ENCODE data around the gene ALOX15B. TPM values are rescaled to one million over a fixed set of nuclear protein-coding genes. Genes with fewer than 3 reads are reported as not detected.

Gene ALOX15B
- total RNA-seq, 2 experiments from 2014 or later, result 0.08 TPM; not detected in 1

DNA sequence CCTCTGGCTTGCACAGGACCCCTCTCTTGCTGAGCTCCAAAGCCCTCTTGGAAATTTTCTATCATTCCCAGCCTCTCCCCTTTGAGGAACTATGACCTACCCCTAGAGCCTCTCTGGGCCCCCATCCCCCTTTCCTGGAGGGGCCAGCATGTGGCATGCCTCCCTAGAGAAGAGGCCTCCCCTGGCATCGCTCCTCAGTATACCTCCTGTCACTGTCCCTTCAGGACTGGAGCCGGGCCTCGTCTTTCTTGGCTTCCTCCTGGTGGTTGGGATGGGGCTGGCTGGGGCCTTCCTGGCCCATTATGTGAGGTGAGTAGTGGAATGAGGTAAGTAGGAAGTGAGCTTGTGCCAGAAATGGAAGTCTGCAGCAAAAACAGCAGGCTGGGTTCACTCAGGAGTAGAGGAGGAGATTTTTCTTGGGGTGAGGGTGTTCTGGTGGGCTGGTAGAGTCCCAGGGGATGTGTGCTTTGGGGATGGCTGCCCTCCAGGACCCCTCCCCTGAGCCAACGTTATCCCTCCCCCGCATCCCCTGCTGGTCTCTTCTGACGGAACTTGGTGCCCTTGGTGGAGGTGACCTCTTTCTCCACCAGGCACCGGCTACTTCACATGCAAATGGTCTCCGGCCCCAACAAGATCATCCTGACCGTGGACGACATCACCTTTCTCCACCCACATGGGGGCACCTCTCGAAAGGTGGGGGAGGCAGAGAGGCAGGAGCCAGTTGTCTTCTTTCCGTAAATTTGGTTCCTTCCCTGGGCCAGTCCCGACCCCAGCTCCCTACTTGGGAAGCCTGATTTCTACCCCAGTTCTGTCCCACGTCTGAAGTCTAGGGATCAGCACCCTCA is 31.8 kb upstream of the ALOX15B start:
- H3K27me3 Mint-ChIP-seq, result peaks cover 29% of the 10 kb centered on the region
- no peaks in the 10 kb centered on the region for H3K9me3 Mint-ChIP-seq
- no peak overlapping the region for H3K4me3 Mint-ChIP-seq
- peaks cover 3% of the 10 kb centered on the region for H3K4me1 Mint-ChIP-seq
- H3K36me3 Mint-ChIP-seq, result no peaks in the 10 kb centered on the region
- H3K27ac Mint-ChIP-seq, result no peak overlapping the region
- no peak for DNase-seq

DNA sequence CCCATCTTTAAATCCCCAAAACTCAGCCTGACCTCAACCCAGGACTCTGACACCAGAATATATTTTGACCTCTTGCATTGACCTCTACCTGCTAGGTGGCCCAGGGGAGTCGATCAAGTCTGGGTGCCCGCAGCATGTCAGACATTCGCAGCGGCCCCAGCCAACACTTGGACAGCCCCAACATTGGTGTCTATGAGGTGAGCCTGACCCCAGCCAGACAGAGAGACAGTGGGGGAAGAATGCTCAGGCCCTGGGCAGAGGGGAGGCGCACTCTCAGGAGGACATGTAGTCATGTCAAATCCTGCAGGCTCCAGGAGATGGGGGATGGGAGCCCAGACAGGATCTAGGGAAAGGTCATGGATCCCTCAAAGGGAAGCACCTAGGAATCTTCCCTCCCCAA is 31.0 kb upstream of the ALOX15B start:
- H3K4me1 Mint-ChIP-seq, result no peaks in the 10 kb centered on the region

DNA sequence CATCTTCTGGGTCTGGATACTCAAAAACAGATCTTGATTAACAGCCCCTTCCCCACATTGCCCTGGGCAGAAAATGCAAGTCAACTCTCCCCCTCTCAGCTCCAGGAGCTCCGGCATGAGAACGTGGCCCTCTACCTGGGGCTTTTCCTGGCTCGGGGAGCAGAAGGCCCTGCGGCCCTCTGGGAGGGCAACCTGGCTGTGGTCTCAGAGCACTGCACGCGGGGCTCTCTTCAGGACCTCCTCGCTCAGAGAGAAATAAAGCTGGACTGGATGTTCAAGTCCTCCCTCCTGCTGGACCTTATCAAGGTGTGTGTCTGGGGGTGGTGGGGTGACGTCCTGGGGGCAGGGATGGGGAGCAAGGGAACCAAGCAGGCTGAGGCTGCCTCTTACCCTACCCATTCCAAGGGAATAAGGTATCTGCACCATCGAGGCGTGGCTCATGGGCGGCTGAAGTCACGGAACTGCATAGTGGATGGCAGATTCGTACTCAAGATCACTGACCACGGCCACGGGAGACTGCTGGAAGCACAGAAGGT is 26.7 kb upstream of the ALOX15B start:
- peaks cover 4% of the 10 kb centered on the region for H3K4me1 Mint-ChIP-seq
- H3K27ac Mint-ChIP-seq, result no peak overlapping the region
- no peak overlapping the region for H3K4me3 Mint-ChIP-seq
- H3K9me3 Mint-ChIP-seq, result no peaks in the 10 kb centered on the region
- no peaks in the 10 kb centered on the region for H3K36me3 Mint-ChIP-seq
- peaks cover 19% of the 10 kb centered on the region for H3K27me3 Mint-ChIP-seq
- no peak for DNase-seq

More for the DNA sequence above, 31.0 kb upstream of the ALOX15B start:
- Mint-ChIP-seq H3K27me3 (peaks cover 24% of the 10 kb centered on the region), H3K4me3 (no peak overlapping the region), H3K27ac (no peak overlapping the region), H3K9me3 (no peaks in the 10 kb centered on the region), H3K36me3 (no peaks in the 10 kb centered on the region)
- DNase-seq, result no peak

DNA sequence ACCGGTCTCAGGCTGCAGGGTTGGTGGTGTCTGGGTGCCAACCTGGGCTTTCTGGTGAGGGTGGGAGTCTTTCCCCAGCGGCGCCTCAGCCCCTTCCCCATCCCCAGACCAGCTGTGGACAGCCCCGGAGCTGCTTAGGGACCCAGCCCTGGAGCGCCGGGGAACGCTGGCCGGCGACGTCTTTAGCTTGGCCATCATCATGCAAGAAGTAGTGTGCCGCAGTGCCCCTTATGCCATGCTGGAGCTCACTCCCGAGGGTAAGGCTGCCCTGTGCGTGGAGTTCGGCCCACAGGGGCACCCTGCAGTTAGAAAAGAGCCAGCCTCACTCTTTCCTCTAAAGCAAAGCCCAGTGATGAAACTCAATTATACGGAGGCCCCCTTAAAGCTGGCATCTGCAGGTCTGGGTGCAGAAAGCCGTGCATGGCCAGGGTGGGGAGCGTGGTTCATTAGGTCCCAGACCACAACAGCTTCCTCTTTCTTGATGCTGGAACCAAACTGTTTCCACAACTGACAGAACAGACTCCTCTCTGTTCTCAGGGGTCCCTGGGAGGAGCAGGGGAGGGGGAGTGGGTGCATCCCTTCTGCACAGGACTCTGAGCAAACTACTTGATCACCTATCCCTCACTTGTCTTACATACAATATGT is 25.7 kb upstream of the ALOX15B start:
- Mint-ChIP-seq H3K9me3 (no peaks in the 10 kb centered on the region), H3K27me3 (peaks cover 27% of the 10 kb centered on the region), H3K36me3 (no peaks in the 10 kb centered on the region), H3K27ac (no peak overlapping the region), H3K4me3 (no peak overlapping the region), H3K4me1 (peaks cover 4% of the 10 kb centered on the region)
- no peak for DNase-seq

DNA sequence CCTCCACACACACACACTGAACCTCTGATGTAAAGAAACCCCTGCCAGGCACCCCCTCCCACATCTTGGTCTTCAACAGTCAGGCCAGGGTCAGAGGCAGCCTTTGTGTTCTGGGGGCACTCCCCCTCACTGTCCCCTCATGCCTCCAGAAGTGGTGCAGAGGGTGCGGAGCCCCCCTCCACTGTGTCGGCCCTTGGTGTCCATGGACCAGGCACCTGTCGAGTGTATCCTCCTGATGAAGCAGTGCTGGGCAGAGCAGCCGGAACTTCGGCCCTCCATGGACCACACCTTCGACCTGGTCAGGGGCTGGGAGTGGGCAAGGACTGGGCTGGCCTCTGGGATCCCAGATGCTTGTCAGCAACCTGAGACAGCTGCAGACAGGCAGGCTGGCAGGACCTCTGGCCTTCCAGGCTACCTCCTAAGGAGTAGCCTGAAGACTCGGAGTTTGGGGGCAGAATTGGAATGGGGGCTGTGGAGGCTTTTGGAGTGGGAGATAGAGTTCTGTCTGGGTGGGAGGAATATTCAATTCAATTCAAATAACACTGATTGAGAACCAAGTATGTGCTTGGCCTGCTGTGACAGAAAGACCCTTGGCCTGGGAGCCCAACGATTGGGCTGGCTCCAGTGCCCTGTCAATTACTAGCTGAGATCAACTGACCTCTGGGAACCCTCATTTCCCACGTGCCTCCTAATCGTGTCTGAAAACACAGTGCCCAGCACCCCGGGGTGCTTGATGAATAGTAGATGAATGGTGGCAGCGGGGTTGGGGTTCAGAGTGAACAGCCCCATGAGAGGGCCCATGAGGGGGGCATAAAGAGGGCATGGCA is 24.9 kb upstream of the ALOX15B start:
- Mint-ChIP-seq H3K4me3 (no peak overlapping the region), H3K27me3 (peaks cover 32% of the 10 kb centered on the region), H3K9me3 (no peaks in the 10 kb centered on the region), H3K4me1 (peaks cover 4% of the 10 kb centered on the region), H3K36me3 (no peaks in the 10 kb centered on the region), H3K27ac (no peak overlapping the region)
- no peak for DNase-seq

DNA sequence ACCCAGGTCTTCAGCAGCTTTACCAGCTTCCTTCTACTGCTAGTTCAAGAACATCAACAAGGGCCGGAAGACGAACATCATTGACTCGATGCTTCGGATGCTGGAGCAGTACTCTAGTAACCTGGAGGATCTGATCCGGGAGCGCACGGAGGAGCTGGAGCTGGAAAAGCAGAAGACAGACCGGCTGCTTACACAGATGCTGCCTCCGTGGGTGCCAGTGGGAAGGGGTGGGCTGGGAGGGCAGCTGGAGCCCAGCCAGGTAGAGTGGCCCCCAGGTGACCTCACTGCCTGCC is 24.4 kb upstream of the ALOX15B start:
- DNase-seq, result no peak
- Mint-ChIP-seq H3K9me3 (no peaks in the 10 kb centered on the region), H3K36me3 (no peaks in the 10 kb centered on the region), H3K4me1 (peaks cover 5% of the 10 kb centered on the region), H3K27ac (no peak overlapping the region), H3K27me3 (peaks cover 32% of the 10 kb centered on the region), H3K4me3 (no peak overlapping the region)

DNA sequence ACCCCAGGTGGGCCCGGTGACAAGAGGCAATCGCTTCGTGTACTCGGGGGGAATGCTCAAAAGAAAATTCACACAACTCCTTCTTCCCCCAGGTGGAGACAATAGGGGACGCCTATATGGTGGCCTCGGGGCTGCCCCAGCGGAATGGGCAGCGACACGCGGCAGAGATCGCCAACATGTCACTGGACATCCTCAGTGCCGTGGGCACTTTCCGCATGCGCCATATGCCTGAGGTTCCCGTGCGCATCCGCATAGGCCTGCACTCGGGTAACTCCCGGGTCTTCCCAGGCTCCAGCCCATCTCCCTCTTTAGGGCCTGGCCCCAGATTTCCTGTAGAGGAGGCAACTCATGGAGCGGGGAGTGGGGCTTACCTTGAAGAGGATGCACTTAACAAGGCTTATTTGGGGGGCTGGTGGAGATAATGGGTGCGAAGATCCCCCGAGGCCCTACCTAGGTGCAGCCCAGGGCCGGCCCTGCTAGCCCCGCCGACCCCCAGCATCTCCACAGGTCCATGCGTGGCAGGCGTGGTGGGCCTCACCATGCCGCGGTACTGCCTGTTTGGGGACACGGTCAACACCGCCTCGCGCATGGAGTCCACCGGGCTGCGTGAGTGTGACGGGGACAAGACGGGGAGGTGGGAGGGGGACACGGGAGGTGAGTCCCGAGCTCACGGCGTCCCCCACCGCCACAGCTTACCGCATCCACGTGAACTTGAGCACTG is 23.5 kb upstream of the ALOX15B start:
- no peaks in the 10 kb centered on the region for H3K9me3 Mint-ChIP-seq
- DNase-seq, result no peak
- no peaks in the 10 kb centered on the region for H3K36me3 Mint-ChIP-seq
- no peak overlapping the region for H3K4me3 Mint-ChIP-seq
- H3K27me3 Mint-ChIP-seq, result peaks cover 35% of the 10 kb centered on the region
- H3K27ac Mint-ChIP-seq, result no peak overlapping the region
- H3K4me1 Mint-ChIP-seq, result peaks cover 8% of the 10 kb centered on the region

DNA sequence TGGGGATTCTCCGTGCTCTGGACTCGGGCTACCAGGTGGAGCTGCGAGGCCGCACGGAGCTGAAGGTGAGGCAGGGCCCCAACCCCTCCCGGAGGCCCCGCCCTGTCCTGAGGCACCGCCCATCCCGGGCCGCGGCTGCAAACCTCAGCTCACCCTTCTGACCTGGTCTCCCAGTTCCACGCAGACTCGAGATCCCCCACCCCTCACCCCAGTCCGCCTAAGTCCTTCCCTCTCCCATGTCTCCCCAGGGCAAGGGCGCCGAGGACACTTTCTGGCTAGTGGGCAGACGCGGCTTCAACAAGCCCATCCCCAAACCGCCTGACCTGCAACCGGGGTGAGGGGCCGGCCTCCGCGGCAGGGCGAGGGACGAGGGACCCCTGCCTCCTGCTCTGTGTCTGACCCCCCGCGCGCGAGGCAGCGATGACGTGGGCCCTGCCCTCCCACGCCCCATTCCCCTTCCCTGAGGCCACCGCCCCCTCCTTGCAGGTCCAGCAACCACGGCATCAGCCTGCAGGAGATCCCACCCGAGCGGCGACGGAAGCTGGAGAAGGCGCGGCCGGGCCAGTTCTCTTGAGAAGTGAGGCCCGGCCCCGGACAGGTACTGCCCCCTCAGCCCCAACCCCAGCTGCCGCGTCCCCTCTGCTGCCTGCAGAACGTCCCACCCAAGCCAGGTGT is 22.8 kb upstream of the ALOX15B start:
- H3K27ac Mint-ChIP-seq, result no peak overlapping the region
- H3K36me3 Mint-ChIP-seq, result no peaks in the 10 kb centered on the region
- no peak for DNase-seq
- H3K27me3 Mint-ChIP-seq, result peaks cover 35% of the 10 kb centered on the region
- H3K4me1 Mint-ChIP-seq, result peaks cover 8% of the 10 kb centered on the region
- H3K4me3 Mint-ChIP-seq, result peak overlapping the region; percentile 59
- H3K9me3 Mint-ChIP-seq, result no peaks in the 10 kb centered on the region

DNA sequence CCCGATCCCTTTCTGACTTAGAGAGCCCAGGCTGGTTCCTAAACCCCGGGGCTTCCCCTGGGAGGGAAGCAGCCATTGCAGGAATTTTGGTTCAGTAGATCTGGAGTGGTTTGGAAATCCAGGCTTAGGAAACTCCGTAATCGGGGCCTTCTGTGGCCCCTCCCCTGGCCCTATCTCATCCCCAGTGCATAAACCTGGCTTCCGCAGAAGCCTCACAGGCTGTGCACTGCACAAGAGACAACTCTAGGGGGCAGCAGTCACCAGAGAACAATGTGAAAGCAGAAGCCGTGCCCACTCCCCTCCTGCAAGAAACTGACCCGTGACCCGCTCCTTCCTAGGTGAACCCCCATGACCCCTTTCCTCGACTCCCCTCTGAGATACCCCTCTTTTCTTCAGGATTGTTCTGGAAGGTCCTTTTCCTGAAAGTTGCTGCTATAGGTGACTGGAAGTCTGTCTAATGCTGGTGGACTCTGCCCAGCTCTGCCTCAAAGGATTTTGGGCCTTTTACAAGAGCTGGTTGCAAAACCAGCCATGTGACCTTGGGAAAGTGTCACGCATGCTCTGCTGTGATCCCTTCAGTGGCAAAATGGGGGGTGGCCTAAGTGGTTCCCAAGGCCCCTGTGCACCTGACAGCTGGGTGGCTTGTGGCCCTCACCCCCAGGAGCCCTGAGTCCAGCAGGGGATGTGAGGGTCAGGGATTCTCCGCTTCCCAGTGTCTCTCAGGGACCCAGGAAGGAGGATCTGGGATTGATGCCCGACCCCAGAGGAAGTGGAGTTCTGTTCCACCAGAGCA is 22.0 kb upstream of the ALOX15B start:
- no peaks in the 10 kb centered on the region for H3K9me3 Mint-ChIP-seq
- DNase-seq, result peak; percentile 58
- H3K4me3 Mint-ChIP-seq, result peak overlapping the region; percentile 59
- peaks cover 8% of the 10 kb centered on the region for H3K4me1 Mint-ChIP-seq
- H3K36me3 Mint-ChIP-seq, result no peaks in the 10 kb centered on the region
- peaks cover 35% of the 10 kb centered on the region for H3K27me3 Mint-ChIP-seq
- H3K27ac Mint-ChIP-seq, result no peak overlapping the region

DNA sequence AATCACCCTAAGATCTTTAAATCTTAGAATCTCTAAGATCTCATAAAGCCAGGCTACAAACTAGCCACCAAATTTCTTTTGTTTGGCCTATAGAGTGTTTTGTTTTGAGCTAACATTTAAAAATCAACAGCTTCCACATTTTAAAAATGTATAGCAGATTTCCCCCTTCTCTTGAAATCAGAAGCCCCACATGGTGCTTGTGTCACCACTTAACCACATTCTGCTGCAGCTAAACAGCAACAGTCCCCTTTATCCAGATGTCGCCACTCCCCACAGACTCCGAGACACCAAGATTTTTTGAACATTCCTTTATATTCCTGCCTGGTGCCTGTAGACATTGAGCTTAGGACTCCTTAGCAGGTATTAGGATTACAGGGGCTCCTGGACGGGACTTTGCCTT is 20.4 kb upstream of the ALOX15B start:
- H3K27me3 Mint-ChIP-seq, result peaks cover 40% of the 10 kb centered on the region
- peaks cover 8% of the 10 kb centered on the region for H3K4me1 Mint-ChIP-seq
- H3K9me3 Mint-ChIP-seq, result no peaks in the 10 kb centered on the region
- H3K27ac Mint-ChIP-seq, result no peak overlapping the region
- H3K36me3 Mint-ChIP-seq, result no peaks in the 10 kb centered on the region
- H3K4me3 Mint-ChIP-seq, result no peak overlapping the region
- no peak for DNase-seq

DNA sequence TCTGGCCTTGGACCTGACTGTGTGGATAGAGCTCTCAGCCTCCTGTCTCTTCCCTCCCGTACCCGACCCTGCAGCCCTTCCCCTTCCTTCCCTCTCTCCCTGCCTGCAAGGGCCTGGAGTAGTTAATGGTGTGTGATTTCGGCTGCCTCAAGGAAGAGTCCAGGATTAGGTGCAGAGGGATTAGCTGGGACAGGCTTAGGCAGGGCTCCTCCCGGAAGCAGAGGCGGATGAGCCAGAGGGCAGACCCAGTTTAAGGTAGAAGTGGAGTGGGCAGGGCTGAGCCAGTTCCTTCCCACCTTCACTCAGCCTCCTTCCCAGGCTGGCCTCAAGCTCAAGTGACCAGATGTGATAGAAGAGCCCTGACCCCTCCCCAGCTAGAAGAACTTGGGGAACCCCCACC is 19.7 kb upstream of the ALOX15B start:
- Mint-ChIP-seq H3K36me3 (no peaks in the 10 kb centered on the region), H3K9me3 (no peaks in the 10 kb centered on the region), H3K27ac (no peak overlapping the region), H3K4me1 (peaks cover 7% of the 10 kb centered on the region), H3K4me3 (no peak overlapping the region), H3K27me3 (peaks cover 37% of the 10 kb centered on the region)
- no peak for DNase-seq

DNA sequence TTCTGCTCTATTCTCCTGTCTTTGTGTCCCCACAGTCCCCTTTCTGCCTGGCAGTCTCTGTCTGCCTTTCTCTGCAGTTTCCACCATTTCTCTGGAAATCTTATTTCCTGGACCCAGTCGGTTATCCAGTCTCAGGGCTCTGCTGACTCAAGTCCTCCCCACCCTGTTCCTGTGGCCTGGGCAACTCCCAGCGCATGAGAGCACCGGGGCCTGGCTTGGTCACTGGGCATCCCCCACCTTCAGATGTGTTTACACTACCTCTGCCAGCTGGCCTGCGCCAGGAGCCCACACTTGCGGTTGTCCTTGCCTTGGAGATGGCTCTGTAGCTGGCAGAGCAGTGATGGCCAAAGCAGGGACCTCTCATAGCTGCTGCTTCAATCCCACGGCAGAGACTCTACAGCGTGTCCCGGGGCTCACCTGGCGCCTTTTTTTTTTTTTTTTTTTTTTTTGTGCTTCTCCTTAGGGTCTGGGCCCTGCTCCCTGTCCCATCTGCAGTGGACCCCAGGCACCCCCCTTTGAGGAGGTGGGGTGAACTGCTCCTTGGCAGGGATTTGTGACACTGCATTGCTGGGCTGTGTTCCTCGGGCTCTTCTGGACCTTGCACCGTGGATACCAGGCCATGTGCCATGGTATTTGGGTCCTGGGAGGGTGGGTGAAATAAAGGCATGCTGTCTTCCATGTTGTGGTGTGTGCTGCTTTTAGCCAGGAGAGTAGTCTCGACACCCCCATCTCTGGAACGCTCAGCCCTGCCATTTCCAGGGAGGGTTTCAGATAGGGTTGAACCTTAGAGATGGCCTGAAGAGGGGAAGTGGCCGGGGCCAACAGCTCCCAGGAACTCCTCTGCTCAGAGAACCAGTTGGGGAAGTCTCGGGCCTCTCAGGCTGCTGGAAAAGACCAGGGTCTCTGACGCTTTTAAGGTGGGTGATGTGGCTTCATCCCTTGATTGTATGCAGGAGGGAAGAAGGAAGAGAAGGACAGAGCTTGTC is 18.9 kb upstream of the ALOX15B start:
- no peak overlapping the region for H3K4me3 Mint-ChIP-seq
- no peaks in the 10 kb centered on the region for H3K36me3 Mint-ChIP-seq
- no peak for DNase-seq
- H3K4me1 Mint-ChIP-seq, result peaks cover 8% of the 10 kb centered on the region
- H3K27me3 Mint-ChIP-seq, result peaks cover 31% of the 10 kb centered on the region
- H3K27ac Mint-ChIP-seq, result no peak overlapping the region
- H3K9me3 Mint-ChIP-seq, result no peaks in the 10 kb centered on the region

Data from activated naive CD8-positive, alpha-beta T cell treated with anti-CD3 and anti-CD28 coated beads for 36 hours (primary cell).